Osteoblast (primary cell): ENCODE data around the gene PTPN9. TPM values are rescaled to one million over a fixed set of nuclear protein-coding genes. Genes with fewer than 3 reads are reported as not detected.

Experiments
- DNase-seq: peaks from one replicate; pipeline ENCODE4 v3.0.0; 2011; ENCODE audit warnings: low spot score, mixed read lengths; ENCODE audit not compliant: insufficient read length; ENCODE audit errors: missing footprints
- H2AFZ ChIP-seq: 2 replicates; pipeline ENCODE4 v1.6.0; 2011; ENCODE audit warnings: mild to moderate bottlenecking, low read length
- H3K27ac ChIP-seq: 2 replicates; pipeline ENCODE4 v1.5.1; 2011; ENCODE audit warnings: mild to moderate bottlenecking, low read depth, low read length, moderate library complexity
- H3K27me3 ChIP-seq: 2 replicates; pipeline ENCODE4 v1.6.0; 2012; ENCODE audit warnings: mild to moderate bottlenecking, control low read depth, inconsistent platforms, low read length, moderate library complexity; ENCODE audit not compliant: insufficient read depth
- H3K36me3 ChIP-seq: 2 replicates; pipeline ENCODE4 v1.5.1; 2011; ENCODE audit warnings: mild to moderate bottlenecking, low read length, control low read depth, moderate library complexity; ENCODE audit not compliant: insufficient read depth
- H3K4me1 ChIP-seq: 2 replicates; pipeline ENCODE4 v1.5.1; 2011; ENCODE audit warnings: mild to moderate bottlenecking, low read length, control low read depth, moderate library complexity; ENCODE audit not compliant: insufficient read depth
- H3K4me2 ChIP-seq: 2 replicates; pipeline ENCODE4 v1.6.0; 2011; ENCODE audit warnings: mild to moderate bottlenecking, low read length; ENCODE audit not compliant: insufficient read depth
- H3K4me3 ChIP-seq: fragments of 200-600 bp; sonication (generic); 3 replicates; pipeline ENCODE4 v1.5.1; 2012; ENCODE audit warnings: mild to moderate bottlenecking, low read length, inconsistent platforms; ENCODE audit not compliant: insufficient read depth
- H3K79me2 ChIP-seq: 2 replicates; pipeline ENCODE4 v1.6.0; 2012; ENCODE audit warnings: mild to moderate bottlenecking, low read length, control low read depth, inconsistent platforms; ENCODE audit not compliant: insufficient read depth
- H3K9me3 ChIP-seq: 2 replicates; pipeline ENCODE4 v1.5.1; 2011; ENCODE audit warnings: low read depth, low read length, control low read depth
- H4K20me1 ChIP-seq: 2 replicates; pipeline ENCODE4 v1.6.0; 2012; ENCODE audit warnings: mild to moderate bottlenecking, low read length, control low read depth; ENCODE audit not compliant: insufficient read depth
- CTCF ChIP-seq: IDR thresholded peaks from 2 replicates; pipeline ENCODE4 v1.5.1; 2011; ENCODE audit warnings: mild to moderate bottlenecking, low read depth, low read length, moderate library complexity; ENCODE audit errors: extremely low read depth
- total RNA-seq: library from RNA; depleted of rRNA; stranded (reverse); fragments of >200 nt; gene quantifications from 2 replicates; pipeline ENCODE4 v1.2.3, GENCODE V29; 2012

PTPN9 gene
- total RNA-seq, 1 donor = 23.9 TPM

- no peaks in the 10 kb centered on the region for H3K27me3 ChIP-seq
- H2AFZ ChIP-seq = no peak overlapping the region
- peaks cover 15% of the 10 kb centered on the region for H3K4me1 ChIP-seq
- DNase-seq = peak; percentile 42
- H3K9me3 ChIP-seq = no peaks in the 10 kb centered on the region
- no peak overlapping the region for H3K4me2 ChIP-seq
- TF ChIP-seq CTCF = no peak
- no peak overlapping the region for H3K4me3 ChIP-seq
- H3K79me2 ChIP-seq = peaks cover 90% of the 10 kb centered on the region
- peak overlapping the region; percentile 17 for H3K27ac ChIP-seq
- peaks cover 9% of the 10 kb centered on the region for H4K20me1 ChIP-seq
- no peaks in the 10 kb centered on the region for H3K36me3 ChIP-seq
Measured at GRCh38 chr15:75573648-75574384, 5.3 kb downstream of the PTPN9 start.

DNA sequence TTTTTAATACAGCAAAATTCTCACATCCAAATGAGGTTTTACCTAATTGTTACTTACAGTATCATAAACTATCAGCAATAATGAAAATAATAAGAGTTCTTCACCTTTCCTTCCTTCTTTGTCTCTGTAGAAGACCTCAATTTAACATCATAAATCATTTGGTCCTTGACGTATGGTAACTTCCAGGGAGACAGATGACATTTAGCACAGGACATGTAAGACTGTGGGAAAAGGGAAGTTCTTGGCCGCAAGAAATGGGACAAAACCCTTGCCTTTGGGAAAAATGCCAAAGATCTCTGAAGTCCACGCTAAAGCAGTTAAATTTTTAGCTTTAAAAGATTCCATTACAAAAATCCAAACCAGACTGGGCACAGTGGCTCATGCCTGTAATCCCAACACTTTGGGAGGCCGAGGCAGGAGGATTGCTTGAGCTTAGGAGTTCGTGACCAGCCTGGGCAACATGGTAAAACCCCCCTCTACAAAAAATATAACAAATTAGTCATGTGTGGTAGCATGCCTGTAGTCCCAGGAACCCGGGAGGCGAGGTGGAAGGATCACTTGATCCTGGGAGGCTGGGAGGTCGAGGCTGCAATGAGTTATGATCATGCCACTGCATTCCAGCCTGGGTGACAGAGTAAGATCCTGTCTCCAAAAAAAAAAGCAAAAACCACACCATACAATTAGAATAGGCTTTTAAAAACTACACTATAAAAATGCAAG, 8.8 kb downstream of the PTPN9 start:
- H4K20me1 ChIP-seq = peaks cover 17% of the 10 kb centered on the region
- H3K4me2 ChIP-seq = no peak overlapping the region
- no peak for DNase-seq
- H3K4me3 ChIP-seq = no peak overlapping the region
- no peak overlapping the region for H2AFZ ChIP-seq
- peaks cover 13% of the 10 kb centered on the region for H3K4me1 ChIP-seq
- H3K27ac ChIP-seq = peak overlapping the region; percentile 31
- no peaks in the 10 kb centered on the region for H3K36me3 ChIP-seq
- H3K79me2 ChIP-seq = peaks cover 93% of the 10 kb centered on the region
- no peaks in the 10 kb centered on the region for H3K27me3 ChIP-seq
- TF ChIP-seq CTCF = no peak
- no peaks in the 10 kb centered on the region for H3K9me3 ChIP-seq

- peaks cover 9% of the 10 kb centered on the region for H3K4me1 ChIP-seq
- peak; percentile 77 for DNase-seq
- no peak overlapping the region for H3K4me3 ChIP-seq
- no peak overlapping the region for H2AFZ ChIP-seq
- H3K9me3 ChIP-seq = no peaks in the 10 kb centered on the region
- no peak overlapping the region for H3K4me2 ChIP-seq
- H3K27me3 ChIP-seq = no peaks in the 10 kb centered on the region
- H3K36me3 ChIP-seq = no peaks in the 10 kb centered on the region
- peak overlapping the region; percentile 49 for H3K27ac ChIP-seq
- H3K79me2 ChIP-seq = peaks cover 89% of the 10 kb centered on the region
- H4K20me1 ChIP-seq = peaks cover 15% of the 10 kb centered on the region
- no peak for TF ChIP-seq CTCF
Measured at GRCh38 chr15:75565062-75565970, 13.8 kb downstream of the PTPN9 start.
